Right cardiac atrium (tissue), 5 donors: ENCODE measurements around the gene ZNF25. TPM values are rescaled to one million over a fixed set of nuclear protein-coding genes. Genes with fewer than 3 reads are reported as not detected.
"Not testable (repeated sequence)": the region's sequence is repeated elsewhere in the genome, so short reads cannot be mapped to it uniquely, and the experiment has no call there.

Experiments
- ATAC-seq, 2 donors: fragments of 200-7000 bp; cut with Tn5 transposase; one replicate each; pipeline versions ENCODE4 v1.8.0 to v1.9.1; 2020; ENCODE audit warnings: moderate library complexity in 2 of 2, mild to moderate bottlenecking in 1 of 2
- DNase-seq, 3 donors: peaks; one replicate each; pipeline ENCODE4 v3.0.0-alpha.2; 2020
- H3K27ac ChIP-seq: one replicate; pipeline ENCODE4 v1.5.1; 2013; ENCODE audit warnings: mild to moderate bottlenecking, low read length, control low read depth, moderate library complexity
- H3K27me3 ChIP-seq: one replicate; pipeline ENCODE4 v1.6.1; 2013; ENCODE audit not compliant: control insufficient read depth, insufficient read depth
- H3K4me1 ChIP-seq: one replicate; pipeline ENCODE4 v1.6.1; 2013; ENCODE audit warnings: low read length; ENCODE audit not compliant: control insufficient read depth, insufficient read depth
- H3K4me3 ChIP-seq: one replicate; pipeline ENCODE4 v1.5.1; 2013; ENCODE audit warnings: low read length, control low read depth
- H3K9me3 ChIP-seq: one replicate; pipeline ENCODE4 v1.6.1; 2013; ENCODE audit warnings: low read length; ENCODE audit not compliant: control insufficient read depth
- WGBS: extraction: QIAGEN DNeasy Blood & Tissue Kit; methylation state at CpG from one replicate; pipeline ENCODE4 v1.1.7; 2013; 5-methylcytosine and 5-hydroxymethylcytosine counted together
- intact Hi-C, 4 donors: fragments of 100-400 bp; cut with DNase I; formaldehyde crosslinking; loops; one replicate each; pipeline versions ENCODE4 v1.11.0 to v1.14.0; 2022 to 2023
- long read RNA-seq, 4 donors: library from polyadenylated mRNA; unstranded; transcript quantifications; one replicate each; pipeline ENCODE4 v2.0.0, GENCODE V29; 2020 to 2021
- polyA plus RNA-seq: library from polyadenylated mRNA; stranded (reverse); fragments of 200-250 nt; gene quantifications from one replicate; pipeline ENCODE4 v1.2.3, GENCODE V29; 2013
- total RNA-seq, 4 donors: library from RNA; stranded (reverse); fragmentation: NEBNext Ultra II Directional; extraction: Animal tissue kit (Norgen Biotek cat#: 25700); gene quantifications; one replicate each; pipeline ENCODE4 v1.2.1, GENCODE V29; 2021
- donor health status: healthy with polysubstance abuse.
- donor health status: DM: no; HTN: yes; CAD: no.
- donor health status: DM: no; HTN: no; CAD: no.
- donor health status: DM: no; HTN: yes; CAD: no; lungs with severe emphysema.
- donor health status: DM: yes; HTN: yes; CAD: no.

ZNF25 gene
- total RNA-seq: 10 to 100 TPM; 20.6 to 24.8 (median 23.0) TPM
- polyA plus RNA-seq: 8.0 TPM
- long read RNA-seq, donor 1, full-length matches to known transcripts: 41 of 58 reads
- long read RNA-seq, donor 1, partial matches to known transcripts: 2 of 58 reads
- long read RNA-seq, donor 1, other reads (novel, unspliced or antisense): 15 of 58 reads
- long read RNA-seq, donor 2, full-length matches to known transcripts: 17 of 25 reads
- long read RNA-seq, donor 2, partial matches to known transcripts: 2 of 25 reads
- long read RNA-seq, donor 2, other reads (novel, unspliced or antisense): 6 of 25 reads
- long read RNA-seq, donor 3, full-length matches to known transcripts: 86 of 119 reads
- long read RNA-seq, donor 3, partial matches to known transcripts: 2 of 119 reads
- long read RNA-seq, donor 3, other reads (novel, unspliced or antisense): 31 of 119 reads
- long read RNA-seq, donor 4, full-length matches to known transcripts: 25 of 32 reads
- long read RNA-seq, donor 4, partial matches to known transcripts: 0 of 32 reads
- long read RNA-seq, donor 4, other reads (novel, unspliced or antisense): 7 of 32 reads

- Histone ChIP-seq H3K27me3 (no peaks in the 10 kb centered on the region), H3K9me3 (no peaks in the 10 kb centered on the region), H3K27ac (peak within 1 kb of the TSS; percentile 98), H3K4me3 (peak within 1 kb of the TSS; percentile 89), H3K4me1 (no peaks in the 10 kb centered on the region)
- WGBS: under 1% methylated on average over 66 of the region's 66 CpGs
- ATAC-seq (peak; percentile 99), DNase-seq (peak; percentile 99)
- intact Hi-C loops: loop anchor here in 2 of 4 donors (2.0 to 10.0 kb wide), 3 partner anchors 35 to 121 kb away; partner anchors contain the start of genes ZNF248 (in 1 of the 2), ZNF33A (in 1 of the 2) and ZNF37A (in 1 of the 2)
Observed at GRCh38 chr10:37976091-37976879, at the start of gene ZNF25. Gene ZNF25 (minus strand): TSS chr10:37976647. CDS start chr10:37971722, 4,925 bp downstream.

- peaks cover 2% of the 10 kb centered on the region for H3K4me1 ChIP-seq
- no peak overlapping the region for H3K4me3 ChIP-seq
- DNase-seq (no peak), ATAC-seq (no peak)
- H3K27me3 ChIP-seq: no peaks in the 10 kb centered on the region
- H3K9me3 ChIP-seq: no peaks in the 10 kb centered on the region
- WGBS: 79% methylated on average over 3 of the region's 3 CpGs
- intact Hi-C loops: no loop called here
- H3K27ac ChIP-seq: no peak overlapping the region
Observed at GRCh38 chr10:38025283-38025682, 48.8 kb upstream of the ZNF25 start.

GRCh38 chr10:38019124-38019523 lies 42.7 kb upstream of the ZNF25 start:
- DNase-seq, H3K4me3 ChIP-seq, ATAC-seq, H3K4me1 ChIP-seq, H3K27ac ChIP-seq, intact Hi-C loops, H3K9me3 ChIP-seq, H3K27me3 ChIP-seq: not testable (repeated sequence)
- WGBS: 53% methylated on average over 4 of the region's 4 CpGs

DNA sequence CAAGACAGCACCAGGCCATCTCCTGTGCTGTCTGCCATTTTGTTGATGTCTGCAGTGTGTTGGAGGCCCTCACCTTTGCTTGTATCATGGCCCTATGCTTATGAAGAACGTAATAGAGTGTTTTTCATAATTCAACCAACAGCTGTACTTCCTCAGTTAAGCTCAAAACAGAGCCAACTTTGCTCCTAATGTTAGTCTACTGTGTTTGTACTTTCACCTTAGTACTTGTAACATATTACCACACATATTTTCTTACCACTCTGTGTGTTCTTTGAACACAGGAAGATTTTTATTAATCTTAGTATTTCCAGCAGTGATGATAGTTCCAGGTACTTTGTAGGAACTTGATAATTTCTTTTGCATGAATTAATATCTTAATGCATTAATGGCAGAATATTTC lies 39.9 kb upstream of the ZNF25 start:
- no peaks in the 10 kb centered on the region for H3K4me1 ChIP-seq
- no peaks in the 10 kb centered on the region for H3K27me3 ChIP-seq
- intact Hi-C loops: no loop called here
- no peak overlapping the region for H3K27ac ChIP-seq
- ATAC-seq (no peak), DNase-seq (no peak)
- 80% methylated on average over 1 of the region's 1 CpG for WGBS
- H3K9me3 ChIP-seq: no peaks in the 10 kb centered on the region
- no peak overlapping the region for H3K4me3 ChIP-seq

- peak; percentile 97 to 98 for ATAC-seq
- WGBS: under 1% methylated on average over 46 of the region's 46 CpGs
Observed at GRCh38 chr10:38010119-38010903, 33.9 kb upstream of the ZNF25 start, which contains the start of gene ZNF33A. Gene ZNF33A (plus strand): TSS chr10:38010675. CDS start chr10:38012342, 1,667 bp downstream.

DNA sequence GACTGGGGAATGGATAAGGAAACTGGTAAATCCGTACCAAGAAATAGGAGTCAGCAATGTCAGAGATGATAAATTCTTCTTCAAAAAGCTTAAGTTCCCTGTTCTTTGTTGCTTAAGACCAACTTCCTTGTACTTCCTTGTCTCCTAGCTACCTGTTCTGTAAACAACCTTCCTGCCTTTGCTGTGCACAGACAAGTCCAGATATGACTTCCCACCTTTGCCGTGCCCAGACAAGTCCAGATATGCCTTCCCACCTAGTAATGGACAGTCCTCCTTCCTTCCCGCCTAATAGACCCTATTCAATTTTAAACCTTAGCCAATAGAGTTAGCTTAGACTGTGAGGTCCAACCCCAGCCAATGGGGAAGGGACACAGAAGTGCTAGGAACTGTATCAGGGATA lies 31.5 kb upstream of the ZNF25 start:
- H3K27ac ChIP-seq: no peak overlapping the region
- H3K9me3 ChIP-seq: no peaks in the 10 kb centered on the region
- no peak overlapping the region for H3K4me3 ChIP-seq
- ATAC-seq: no peak
- intact Hi-C loops: no loop called here
- no peaks in the 10 kb centered on the region for H3K27me3 ChIP-seq
- H3K4me1 ChIP-seq: no peaks in the 10 kb centered on the region
- DNase-seq: no peak
- 78% methylated on average over 3 of the region's 3 CpGs for WGBS

More at GRCh38 chr10:38010119-38010903, 33.9 kb upstream of the ZNF25 start, which contains the start of gene ZNF33A:
- intact Hi-C loops: loop anchor here in 1 of 4 donors (2.0 kb wide), 1 partner anchor 34 kb away; the partner anchor contains the start of gene ZNF25
- peak within 1 kb of the TSS; percentile 82 for H3K27ac ChIP-seq
- peak within 1 kb of the TSS; percentile 66 for H3K4me3 ChIP-seq
- no peaks in the 10 kb centered on the region for H3K27me3 ChIP-seq
- H3K4me1 ChIP-seq: no peaks in the 10 kb centered on the region
- DNase-seq: peak; percentile 91 to 96 (median 96)
- no peaks in the 10 kb centered on the region for H3K9me3 ChIP-seq

- Histone ChIP-seq H3K9me3 (no peaks in the 10 kb centered on the region), H3K4me1 (no peaks in the 10 kb centered on the region), H3K27me3 (no peaks in the 10 kb centered on the region), H3K27ac (no peak overlapping the region), H3K4me3 (no peak overlapping the region)
- intact Hi-C loops: no loop called here
- ATAC-seq (no peak), DNase-seq (no peak)
Observed at GRCh38 chr10:38007551-38007950, 31.1 kb upstream of the ZNF25 start.

DNA sequence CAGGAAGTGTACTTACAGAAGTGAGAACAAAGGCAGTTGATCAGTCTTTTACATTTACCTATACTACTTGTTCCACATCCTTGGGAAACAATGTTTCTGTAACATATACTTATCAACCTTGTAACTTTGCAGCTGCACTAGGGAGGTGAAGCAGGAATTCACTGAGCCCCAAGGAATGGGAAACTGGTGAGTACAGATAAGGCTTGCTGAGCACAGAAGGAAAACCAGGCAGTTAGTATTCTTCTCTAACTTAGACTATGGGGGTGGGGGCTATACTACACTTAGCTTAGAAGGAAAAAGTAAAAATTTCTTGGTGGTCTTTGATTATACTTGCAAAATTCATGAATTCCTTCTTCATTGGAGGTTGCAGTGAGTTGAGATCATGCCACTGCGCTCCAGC lies 27.1 kb upstream of the ZNF25 start:
- DNase-seq (no peak), ATAC-seq (no peak)
- Histone ChIP-seq H3K27ac (no peak overlapping the region), H3K4me3 (no peak overlapping the region), H3K27me3 (no peaks in the 10 kb centered on the region), H3K9me3 (no peaks in the 10 kb centered on the region), H3K4me1 (no peaks in the 10 kb centered on the region)
- WGBS: 98% methylated on average over 1 of the region's 1 CpG
- intact Hi-C loops: no loop called here

GRCh38 chr10:38003026-38003425 lies 26.6 kb upstream of the ZNF25 start:
- H3K4me3 ChIP-seq: no peak overlapping the region
- no peaks in the 10 kb centered on the region for H3K9me3 ChIP-seq
- ATAC-seq (no peak), DNase-seq (no peak)
- H3K27me3 ChIP-seq: no peaks in the 10 kb centered on the region
- intact Hi-C loops: no loop called here
- H3K4me1 ChIP-seq: no peaks in the 10 kb centered on the region
- H3K27ac ChIP-seq: no peak overlapping the region
- WGBS: 96% methylated on average over 6 of the region's 6 CpGs

DNA sequence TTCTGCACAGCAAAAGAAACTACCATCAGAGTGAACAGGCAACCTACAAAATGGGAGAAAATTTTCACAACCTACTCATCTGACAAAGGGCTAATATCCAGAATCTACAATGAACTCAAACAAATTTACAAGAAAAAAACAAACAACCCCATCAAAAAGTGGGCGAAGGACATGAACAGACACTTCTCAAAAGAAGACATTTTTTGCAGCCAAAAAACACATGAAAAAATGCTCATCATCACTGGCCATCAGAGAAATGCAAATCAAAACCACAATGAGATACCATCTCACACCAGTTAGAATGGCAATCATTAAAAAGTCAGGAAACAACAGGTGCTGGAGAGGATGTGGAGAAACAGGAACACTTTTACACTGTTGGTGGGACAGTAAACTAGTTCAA lies 24.0 kb upstream of the ZNF25 start:
- intact Hi-C loops, ATAC-seq, DNase-seq, H3K27ac ChIP-seq, H3K27me3 ChIP-seq, H3K4me1 ChIP-seq, H3K4me3 ChIP-seq, H3K9me3 ChIP-seq: not testable (repeated sequence)
- 94% methylated on average over 1 of the region's 1 CpG for WGBS
